ENCODE measurements around the gene FAM200A.

DNA sequence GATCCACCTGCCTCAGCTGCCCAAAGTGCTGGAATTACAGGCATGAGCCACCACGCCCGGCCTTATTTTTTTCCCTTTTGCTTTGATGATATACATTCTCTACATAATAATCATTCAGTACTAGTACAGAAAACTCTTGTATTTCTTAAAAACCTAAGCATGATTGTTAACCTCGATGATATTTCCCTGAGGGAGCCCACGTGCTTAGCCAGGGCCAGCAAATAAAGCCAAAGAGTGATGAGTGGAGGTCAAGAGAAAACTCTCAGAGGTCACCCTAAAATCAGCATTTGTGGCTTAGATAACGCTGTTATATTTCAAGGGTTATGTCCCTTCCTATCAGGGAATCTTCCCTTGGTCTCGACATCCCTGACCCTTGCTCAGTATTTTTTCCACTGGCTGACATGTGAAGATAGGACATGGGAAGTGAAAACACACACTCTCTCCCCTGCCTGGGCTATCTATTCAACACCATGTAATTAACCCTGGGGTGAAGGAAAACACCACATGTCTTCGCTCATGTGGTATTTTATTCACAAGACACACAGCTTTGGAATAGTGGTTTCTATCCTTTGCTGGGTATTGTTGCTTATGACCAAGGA, 12.6 kb downstream of the FAM200A start:
- TF ChIP-seq, protein P1, sequence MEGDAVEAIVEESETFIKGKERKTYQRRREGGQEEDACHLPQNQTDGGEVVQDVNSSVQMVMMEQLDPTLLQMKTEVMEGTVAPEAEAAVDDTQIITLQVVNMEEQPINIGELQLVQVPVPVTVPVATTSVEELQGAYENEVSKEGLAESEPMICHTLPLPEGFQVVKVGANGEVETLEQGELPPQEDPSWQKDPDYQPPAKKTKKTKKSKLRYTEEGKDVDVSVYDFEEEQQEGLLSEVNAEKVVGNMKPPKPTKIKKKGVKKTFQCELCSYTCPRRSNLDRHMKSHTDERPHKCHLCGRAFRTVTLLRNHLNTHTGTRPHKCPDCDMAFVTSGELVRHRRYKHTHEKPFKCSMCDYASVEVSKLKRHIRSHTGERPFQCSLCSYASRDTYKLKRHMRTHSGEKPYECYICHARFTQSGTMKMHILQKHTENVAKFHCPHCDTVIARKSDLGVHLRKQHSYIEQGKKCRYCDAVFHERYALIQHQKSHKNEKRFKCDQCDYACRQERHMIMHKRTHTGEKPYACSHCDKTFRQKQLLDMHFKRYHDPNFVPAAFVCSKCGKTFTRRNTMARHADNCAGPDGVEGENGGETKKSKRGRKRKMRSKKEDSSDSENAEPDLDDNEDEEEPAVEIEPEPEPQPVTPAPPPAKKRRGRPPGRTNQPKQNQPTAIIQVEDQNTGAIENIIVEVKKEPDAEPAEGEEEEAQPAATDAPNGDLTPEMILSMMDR (conservative IDR thresholded peaks at IDR 0.05; ENCODE audit: low read depth in 2 of 2), result no peak
- no peak for TF ChIP-seq CREB1 (CRISPR knock-in tag; IDR thresholded peaks at IDR 0.05; ENCODE audit: low read depth)
- TF ChIP-seq EZH2phosphoT487 (IDR thresholded peaks at IDR 0.05; ENCODE audit: unreplicated experiment), result no peak
- TF ChIP-seq, protein P2, sequence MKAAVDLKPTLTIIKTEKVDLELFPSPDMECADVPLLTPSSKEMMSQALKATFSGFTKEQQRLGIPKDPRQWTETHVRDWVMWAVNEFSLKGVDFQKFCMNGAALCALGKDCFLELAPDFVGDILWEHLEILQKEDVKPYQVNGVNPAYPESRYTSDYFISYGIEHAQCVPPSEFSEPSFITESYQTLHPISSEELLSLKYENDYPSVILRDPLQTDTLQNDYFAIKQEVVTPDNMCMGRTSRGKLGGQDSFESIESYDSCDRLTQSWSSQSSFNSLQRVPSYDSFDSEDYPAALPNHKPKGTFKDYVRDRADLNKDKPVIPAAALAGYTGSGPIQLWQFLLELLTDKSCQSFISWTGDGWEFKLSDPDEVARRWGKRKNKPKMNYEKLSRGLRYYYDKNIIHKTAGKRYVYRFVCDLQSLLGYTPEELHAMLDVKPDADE (IDR thresholded peaks at IDR 0.05), result no peak
- no peak for TF ChIP-seq EZH2 (IDR thresholded peaks at IDR 0.05; ENCODE audit: low read depth, unreplicated experiment)
- TF ChIP-seq, protein P3, sequence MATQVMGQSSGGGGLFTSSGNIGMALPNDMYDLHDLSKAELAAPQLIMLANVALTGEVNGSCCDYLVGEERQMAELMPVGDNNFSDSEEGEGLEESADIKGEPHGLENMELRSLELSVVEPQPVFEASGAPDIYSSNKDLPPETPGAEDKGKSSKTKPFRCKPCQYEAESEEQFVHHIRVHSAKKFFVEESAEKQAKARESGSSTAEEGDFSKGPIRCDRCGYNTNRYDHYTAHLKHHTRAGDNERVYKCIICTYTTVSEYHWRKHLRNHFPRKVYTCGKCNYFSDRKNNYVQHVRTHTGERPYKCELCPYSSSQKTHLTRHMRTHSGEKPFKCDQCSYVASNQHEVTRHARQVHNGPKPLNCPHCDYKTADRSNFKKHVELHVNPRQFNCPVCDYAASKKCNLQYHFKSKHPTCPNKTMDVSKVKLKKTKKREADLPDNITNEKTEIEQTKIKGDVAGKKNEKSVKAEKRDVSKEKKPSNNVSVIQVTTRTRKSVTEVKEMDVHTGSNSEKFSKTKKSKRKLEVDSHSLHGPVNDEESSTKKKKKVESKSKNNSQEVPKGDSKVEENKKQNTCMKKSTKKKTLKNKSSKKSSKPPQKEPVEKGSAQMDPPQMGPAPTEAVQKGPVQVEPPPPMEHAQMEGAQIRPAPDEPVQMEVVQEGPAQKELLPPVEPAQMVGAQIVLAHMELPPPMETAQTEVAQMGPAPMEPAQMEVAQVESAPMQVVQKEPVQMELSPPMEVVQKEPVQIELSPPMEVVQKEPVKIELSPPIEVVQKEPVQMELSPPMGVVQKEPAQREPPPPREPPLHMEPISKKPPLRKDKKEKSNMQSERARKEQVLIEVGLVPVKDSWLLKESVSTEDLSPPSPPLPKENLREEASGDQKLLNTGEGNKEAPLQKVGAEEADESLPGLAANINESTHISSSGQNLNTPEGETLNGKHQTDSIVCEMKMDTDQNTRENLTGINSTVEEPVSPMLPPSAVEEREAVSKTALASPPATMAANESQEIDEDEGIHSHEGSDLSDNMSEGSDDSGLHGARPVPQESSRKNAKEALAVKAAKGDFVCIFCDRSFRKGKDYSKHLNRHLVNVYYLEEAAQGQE (IDR thresholded peaks at IDR 0.05; ENCODE audit: unreplicated experiment), result no peak
- TF ChIP-seq, protein P4, sequence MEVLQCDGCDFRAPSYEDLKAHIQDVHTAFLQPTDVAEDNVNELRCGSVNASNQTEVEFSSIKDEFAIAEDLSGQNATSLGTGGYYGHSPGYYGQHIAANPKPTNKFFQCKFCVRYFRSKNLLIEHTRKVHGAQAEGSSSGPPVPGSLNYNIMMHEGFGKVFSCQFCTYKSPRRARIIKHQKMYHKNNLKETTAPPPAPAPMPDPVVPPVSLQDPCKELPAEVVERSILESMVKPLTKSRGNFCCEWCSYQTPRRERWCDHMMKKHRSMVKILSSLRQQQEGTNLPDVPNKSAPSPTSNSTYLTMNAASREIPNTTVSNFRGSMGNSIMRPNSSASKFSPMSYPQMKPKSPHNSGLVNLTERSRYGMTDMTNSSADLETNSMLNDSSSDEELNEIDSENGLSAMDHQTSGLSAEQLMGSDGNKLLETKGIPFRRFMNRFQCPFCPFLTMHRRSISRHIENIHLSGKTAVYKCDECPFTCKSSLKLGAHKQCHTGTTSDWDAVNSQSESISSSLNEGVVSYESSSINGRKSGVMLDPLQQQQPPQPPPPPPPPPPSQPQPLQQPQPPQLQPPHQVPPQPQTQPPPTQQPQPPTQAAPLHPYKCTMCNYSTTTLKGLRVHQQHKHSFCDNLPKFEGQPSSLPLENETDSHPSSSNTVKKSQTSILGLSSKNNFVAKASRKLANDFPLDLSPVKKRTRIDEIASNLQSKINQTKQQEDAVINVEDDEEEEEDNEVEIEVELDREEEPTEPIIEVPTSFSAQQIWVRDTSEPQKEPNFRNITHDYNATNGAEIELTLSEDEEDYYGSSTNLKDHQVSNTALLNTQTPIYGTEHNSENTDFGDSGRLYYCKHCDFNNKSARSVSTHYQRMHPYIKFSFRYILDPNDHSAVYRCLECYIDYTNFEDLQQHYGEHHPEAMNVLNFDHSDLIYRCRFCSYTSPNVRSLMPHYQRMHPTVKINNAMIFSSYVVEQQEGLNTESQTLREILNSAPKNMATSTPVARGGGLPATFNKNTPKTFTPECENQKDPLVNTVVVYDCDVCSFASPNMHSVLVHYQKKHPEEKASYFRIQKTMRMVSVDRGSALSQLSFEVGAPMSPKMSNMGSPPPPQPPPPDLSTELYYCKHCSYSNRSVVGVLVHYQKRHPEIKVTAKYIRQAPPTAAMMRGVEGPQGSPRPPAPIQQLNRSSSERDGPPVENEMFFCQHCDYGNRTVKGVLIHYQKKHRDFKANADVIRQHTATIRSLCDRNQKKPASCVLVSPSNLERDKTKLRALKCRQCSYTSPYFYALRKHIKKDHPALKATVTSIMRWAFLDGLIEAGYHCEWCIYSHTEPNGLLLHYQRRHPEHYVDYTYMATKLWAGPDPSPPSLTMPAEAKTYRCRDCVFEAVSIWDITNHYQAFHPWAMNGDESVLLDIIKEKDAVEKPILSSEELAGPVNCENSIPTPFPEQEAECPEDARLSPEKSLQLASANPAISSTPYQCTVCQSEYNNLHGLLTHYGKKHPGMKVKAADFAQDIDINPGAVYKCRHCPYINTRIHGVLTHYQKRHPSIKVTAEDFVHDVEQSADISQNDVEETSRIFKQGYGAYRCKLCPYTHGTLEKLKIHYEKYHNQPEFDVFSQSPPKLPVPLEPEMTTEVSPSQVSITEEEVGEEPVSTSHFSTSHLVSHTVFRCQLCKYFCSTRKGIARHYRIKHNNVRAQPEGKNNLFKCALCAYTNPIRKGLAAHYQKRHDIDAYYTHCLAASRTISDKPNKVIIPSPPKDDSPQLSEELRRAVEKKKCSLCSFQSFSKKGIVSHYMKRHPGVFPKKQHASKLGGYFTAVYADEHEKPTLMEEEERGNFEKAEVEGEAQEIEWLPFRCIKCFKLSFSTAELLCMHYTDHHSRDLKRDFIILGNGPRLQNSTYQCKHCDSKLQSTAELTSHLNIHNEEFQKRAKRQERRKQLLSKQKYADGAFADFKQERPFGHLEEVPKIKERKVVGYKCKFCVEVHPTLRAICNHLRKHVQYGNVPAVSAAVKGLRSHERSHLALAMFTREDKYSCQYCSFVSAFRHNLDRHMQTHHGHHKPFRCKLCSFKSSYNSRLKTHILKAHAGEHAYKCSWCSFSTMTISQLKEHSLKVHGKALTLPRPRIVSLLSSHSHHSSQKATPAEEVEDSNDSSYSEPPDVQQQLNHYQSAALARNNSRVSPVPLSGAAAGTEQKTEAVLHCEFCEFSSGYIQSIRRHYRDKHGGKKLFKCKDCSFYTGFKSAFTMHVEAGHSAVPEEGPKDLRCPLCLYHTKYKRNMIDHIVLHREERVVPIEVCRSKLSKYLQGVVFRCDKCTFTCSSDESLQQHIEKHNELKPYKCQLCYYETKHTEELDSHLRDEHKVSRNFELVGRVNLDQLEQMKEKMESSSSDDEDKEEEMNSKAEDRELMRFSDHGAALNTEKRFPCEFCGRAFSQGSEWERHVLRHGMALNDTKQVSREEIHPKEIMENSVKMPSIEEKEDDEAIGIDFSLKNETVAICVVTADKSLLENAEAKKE (CRISPR knock-in tag; IDR thresholded peaks at IDR 0.05), result no peak
- TF ChIP-seq STAT1 (IDR thresholded peaks at IDR 0.05; ENCODE audit: unreplicated experiment), result no peak
- no peak for TF ChIP-seq POLR2AphosphoS5 (IDR thresholded peaks at IDR 0.05; ENCODE audit: low read depth)
- no peak for TF ChIP-seq ZNF114 (CRISPR knock-in tag; IDR thresholded peaks at IDR 0.05)

Data from GM23338 (cell line).